IMR-90 (cell line): Measurements from ENCODE around the gene MALT1. TPM values are rescaled to one million over a fixed set of nuclear protein-coding genes. Genes with fewer than 3 reads are reported as not detected.

Experiments
- ATAC-seq: fragments of 200-7000 bp; cut with Tn5 transposase; 2 replicates; pipeline ENCODE4 v1.9.1; 2020; ENCODE audit warnings: low read depth, mild to moderate bottlenecking, moderate library complexity
- BruUV-seq: library from RNA; stranded (reverse); fragments of 400-500 nt; replicated peaks from 2 replicates; lab custom pipeline; 2021; lab: Mats Ljungman, UMichigan
- CTCF ChIA-PET: fragments of 300-600 bp; formaldehyde crosslinking; extraction: SDS; loops from one replicate; lab custom pipeline; 2021; ENCODE audit warnings: antibody characterized with exemption; lab: Yijun Ruan, JAX
- POLR2A ChIA-PET: fragments of 300-600 bp; sonication (Branson Sonifier 250); formaldehyde crosslinking; loops from one replicate; lab custom pipeline; 2022; ENCODE audit warnings: antibody characterized with exemption; ENCODE audit not compliant: unreplicated experiment; lab: Charles Lee
- DNase-seq: peaks from one replicate; pipeline ENCODE4 v3.0.0; 2013
- H2AFZ ChIP-seq: replicated peaks from 2 replicates; pipeline ENCODE3; 2013; ENCODE audit warnings: low read length, mild to moderate bottlenecking; ENCODE audit not compliant: poor library complexity
- H2AK5ac ChIP-seq: 2 replicates; pipeline ENCODE4 v1.6.1; 2013; ENCODE audit warnings: low read depth, low read length, inconsistent platforms
- H2AK9ac ChIP-seq: replicated peaks from 2 replicates; pipeline ENCODE3; 2013; ENCODE audit warnings: mild to moderate bottlenecking, low read depth, low read length, moderate library complexity; ENCODE audit not compliant: poor library complexity
- H2BK120ac ChIP-seq: 2 replicates; pipeline ENCODE4 v1.6.1; 2013; ENCODE audit warnings: low read depth, low read length, inconsistent platforms
- H2BK15ac ChIP-seq: 3 replicates; pipeline ENCODE4 v1.6.1; 2013; ENCODE audit warnings: low read depth, low read length, inconsistent platforms
- H2BK20ac ChIP-seq: 2 replicates; pipeline ENCODE4 v1.6.1; 2013; ENCODE audit warnings: low read depth, mild to moderate bottlenecking, inconsistent platforms, low read length, moderate library complexity
- H2BK5ac ChIP-seq: 2 replicates; pipeline ENCODE4 v1.6.1; 2013; ENCODE audit warnings: mild to moderate bottlenecking, low read depth, low read length, inconsistent platforms; ENCODE audit not compliant: poor library complexity, severe bottlenecking
- H3K14ac ChIP-seq: replicated peaks from 2 replicates; pipeline ENCODE4 v1.6.1; 2013; ENCODE audit warnings: low read depth, low read length, inconsistent platforms
- H3K18ac ChIP-seq: 2 replicates; pipeline ENCODE4 v1.6.1; 2013; ENCODE audit warnings: low read depth, low read length, control low read depth
- H3K23ac ChIP-seq: 2 replicates; pipeline ENCODE4 v1.6.1; 2013; ENCODE audit warnings: low read depth, low read length, inconsistent platforms
- H3K27ac ChIP-seq: 2 replicates; pipeline ENCODE4 v1.5.1; 2013; ENCODE audit warnings: mild to moderate bottlenecking, control low read depth, low read length; ENCODE audit not compliant: insufficient read depth
- H3K27me3 ChIP-seq: 2 replicates; pipeline ENCODE4 v1.6.1; 2013; ENCODE audit warnings: low read length; ENCODE audit not compliant: control insufficient read depth, insufficient read depth
- H3K36me3 ChIP-seq: 2 replicates; pipeline ENCODE4 v1.6.1; 2013; ENCODE audit warnings: low read length, mixed read lengths; ENCODE audit not compliant: control insufficient read depth, insufficient read depth
- H3K4ac ChIP-seq: 2 replicates; pipeline ENCODE4 v1.6.1; 2013; ENCODE audit warnings: low read depth, low read length, inconsistent platforms
- H3K4me1 ChIP-seq: 2 replicates; pipeline ENCODE4 v1.6.1; 2013; ENCODE audit warnings: low read length, mixed read lengths; ENCODE audit not compliant: control insufficient read depth, insufficient read depth
- H3K4me2 ChIP-seq: 2 replicates; pipeline ENCODE4 v1.6.1; 2013; ENCODE audit warnings: low read depth, mild to moderate bottlenecking, control low read depth, low read length, moderate library complexity
- H3K4me3 ChIP-seq: 2 replicates; pipeline ENCODE4 v1.5.1; 2013; ENCODE audit warnings: low read depth, mild to moderate bottlenecking, control low read depth, low read length, moderate library complexity; ENCODE audit not compliant: insufficient read depth
- H3K56ac ChIP-seq: 2 replicates; pipeline ENCODE4 v1.6.1; 2013; ENCODE audit warnings: low read length, inconsistent platforms; ENCODE audit not compliant: insufficient read depth; ENCODE audit errors: extremely low read depth
- H3K79me1 ChIP-seq, 2 experiments: 2 replicates each; pipeline ENCODE4 v1.6.1; 2013; ENCODE audit warnings: low read length in 2 of 2, inconsistent platforms in 1 of 2, low read depth in 1 of 2
- H3K9ac ChIP-seq: 2 replicates; pipeline ENCODE4 v1.6.1; 2013; ENCODE audit warnings: low read depth, low read length, control low read depth
- H3K9me1 ChIP-seq: 2 replicates; pipeline ENCODE4 v1.6.1; 2013; ENCODE audit warnings: low read length, inconsistent platforms; ENCODE audit not compliant: insufficient read depth
- H3K9me3 ChIP-seq: 2 replicates; pipeline ENCODE4 v1.6.1; 2013; ENCODE audit warnings: low read length; ENCODE audit not compliant: control insufficient read depth, insufficient read depth
- H4K20me1 ChIP-seq: 2 replicates; pipeline ENCODE4 v1.6.1; 2013; ENCODE audit warnings: low read length, inconsistent platforms; ENCODE audit not compliant: insufficient read depth
- H4K5ac ChIP-seq: 2 replicates; pipeline ENCODE4 v1.6.1; 2013; ENCODE audit warnings: mild to moderate bottlenecking, low read depth, low read length, control low read depth
- H4K8ac ChIP-seq, 2 experiments: 2 replicates each; pipeline ENCODE4 v1.6.1; 2013; ENCODE audit warnings: low read depth in 2 of 2, low read length in 2 of 2, control low read depth in 1 of 2, inconsistent platforms in 1 of 2
- H4K91ac ChIP-seq: 2 replicates; pipeline ENCODE4 v1.6.1; 2013; ENCODE audit warnings: low read depth, low read length, inconsistent platforms; ENCODE audit not compliant: insufficient read depth
- ELK1 ChIP-seq: fragments of 150-350 bp; IDR thresholded peaks from 2 replicates; pipeline ENCODE4 v1.6.1; 2016; ENCODE audit warnings: low read depth, mild to moderate bottlenecking, low read length, moderate library complexity, borderline replicate concordance
- WGBS, 2 experiments: methylation state at CpG; one replicate each; pipeline versions ENCODE4 v1.1.5 to v1.1.7; 2013; ENCODE audit warnings: missing lambda C conversion rate in 2 of 2; ENCODE audit not compliant: insufficient read length in 1 of 2; ENCODE audit errors: extremely low coverage in 2 of 2; 5-methylcytosine and 5-hydroxymethylcytosine counted together
- dilution Hi-C: fragments of 300-500 bp; cut with HindIII; formaldehyde crosslinking; loops from one replicate; pipeline ENCODE4 v1.14.3; 2018; ENCODE audit warnings: low sequenced_read_pairs; ENCODE audit not compliant: unreplicated experiment
- in situ Hi-C: fragments of 300-500 bp; cut with MboI; formaldehyde crosslinking; loops from 3 replicates; pipeline ENCODE4 v1.14.3; 2019; ENCODE audit warnings: low sequenced_read_pairs, inconsistent platforms, mixed read lengths
- intact Hi-C: fragments of 100-400 bp; cut with micrococcal nuclease; formaldehyde crosslinking; loops from 2 replicates; pipeline ENCODE4 v1.10.0; 2022
- polyA plus RNA-seq, 3 experiments: library from polyadenylated mRNA; depleted of rRNA; stranded (reverse); fragments of >200 nt; gene quantifications; 2 replicates each; pipeline ENCODE4 v1.2.3, GENCODE V29; 2012; ENCODE audit warnings: low replicate concordance in 1 of 3
- total RNA-seq: library from RNA; depleted of rRNA; stranded (reverse); fragments of >200 nt; gene quantifications from 2 replicates; pipeline ENCODE4 v1.2.3, GENCODE V29; 2012

The MALT1 gene
- total and polyA plus RNA-seq, 2 of the 4 experiments (the other 2 are of a cell fraction) = 8.3 to 25.3 TPM

- dilution Hi-C loops = no loop called here
- H3K9me3 ChIP-seq = no peaks in the 10 kb centered on the region
- no peak overlapping the region for H3K14ac ChIP-seq
- peaks cover 2% of the 10 kb centered on the region; the same call in 1 of the 2 replicates for H3K4me1 ChIP-seq
- ChIA-PET POLR2A (no interaction called here), CTCF (no interaction called here)
- no peak overlapping the region for H4K8ac ChIP-seq
- no peak overlapping the region for H3K4me2 ChIP-seq
- no peak overlapping the region for H4K5ac ChIP-seq
- WGBS, 2 experiments = 53% methylated on average over 3 of the region's 7 CpGs; no CpG with 5 or more reads in 1 of the 2 experiments
- H2BK15ac ChIP-seq = no peak overlapping the region
- no peak overlapping the region for H3K4ac ChIP-seq
- H3K9ac ChIP-seq = no peak overlapping the region
- peaks cover 27% of the 10 kb centered on the region for H3K27me3 ChIP-seq
- H2BK120ac ChIP-seq = no peak overlapping the region
- intact Hi-C loops = loop anchor here (10.0 kb wide), 1 partner anchor 272 kb away; no protein-coding TSS in a partner anchor
- no peak overlapping the region for H2AK5ac ChIP-seq
- no peak overlapping the region for H2BK20ac ChIP-seq
- no peaks in the 10 kb centered on the region for H3K79me1 ChIP-seq
- no peak overlapping the region for H3K18ac ChIP-seq
- no peak for TF ChIP-seq ELK1
- DNase-seq = no peak
- no peaks in the 10 kb centered on the region for H4K20me1 ChIP-seq
- BruUV-seq = no TSS peak
- H3K56ac ChIP-seq = no peak overlapping the region
- H3K4me3 ChIP-seq = no peak overlapping the region
- H3K9me1 ChIP-seq = no peaks in the 10 kb centered on the region
- in situ Hi-C loops = loop anchor here (10.0 kb wide), 1 partner anchor 722 kb away; the partner anchor contains the start of gene NEDD4L
- H3K23ac ChIP-seq = no peak overlapping the region
- no peak overlapping the region for H2BK5ac ChIP-seq
- no peak overlapping the region for H3K27ac ChIP-seq
- no peaks in the 10 kb centered on the region for H3K36me3 ChIP-seq
- no peak overlapping the region for H4K91ac ChIP-seq
- ATAC-seq = no peak
- no peak overlapping the region for H2AFZ ChIP-seq
- no peak overlapping the region for H2AK9ac ChIP-seq
Observed at GRCh38 chr18:58766946-58767345, 95.7 kb downstream of the MALT1 start.
